AG10803 (cell line): ENCODE results near the gene NAT16.
A peak's percentile ranks its signal among the peaks of the same experiment; 100 is the strongest.
"Not testable (repeated sequence)": the region's sequence is repeated elsewhere in the genome, so short reads cannot be mapped to it uniquely, and the experiment has no call there.

ENCODE experiments used
- DNase-seq: peaks from one replicate; pipeline ENCODE4 v3.0.0; 2010; ENCODE audit warnings: low read depth
- H3K4me3 ChIP-seq: 2 replicates; pipeline ENCODE4 v1.5.1; 2011; ENCODE audit warnings: mild to moderate bottlenecking, low read length, control low read depth
- TF ChIP-seq, protein P1 (sequence below): conservative IDR thresholded peaks from 2 replicates; pipeline ENCODE4 v1.5.1; 2011; ENCODE audit warnings: mild to moderate bottlenecking, low read length, control low read depth, inconsistent platforms

NAT16 gene

DNA sequence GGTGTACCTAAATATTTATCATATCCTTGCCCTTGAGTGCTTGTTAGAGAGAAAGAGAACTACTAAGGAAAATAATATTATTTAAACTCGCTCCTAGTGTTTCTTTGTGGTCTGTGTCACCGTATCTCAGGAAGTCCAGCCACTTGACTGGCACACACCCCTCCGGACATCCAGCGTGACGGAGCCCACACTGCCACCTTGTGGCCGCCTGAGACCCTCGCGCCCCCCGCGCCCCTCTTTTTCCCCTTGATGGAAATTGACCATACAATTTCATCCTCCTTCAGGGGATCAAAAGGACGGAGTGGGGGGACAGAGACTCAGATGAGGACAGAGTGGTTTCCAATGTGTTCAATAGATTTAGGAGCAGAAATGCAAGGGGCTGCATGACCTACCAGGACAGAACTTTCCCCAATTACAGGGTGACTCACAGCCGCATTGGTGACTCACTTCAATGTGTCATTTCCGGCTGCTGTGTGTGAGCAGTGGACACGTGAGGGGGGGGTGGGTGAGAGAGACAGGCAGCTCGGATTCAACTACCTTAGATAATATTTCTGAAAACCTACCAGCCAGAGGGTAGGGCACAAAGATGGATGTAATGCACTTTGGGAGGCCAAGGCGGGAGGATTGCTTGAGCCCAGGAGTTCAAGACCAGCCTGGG is 41.8 kb downstream of the NAT16 start:
- no peak overlapping the region for H3K4me3 ChIP-seq
- DNase-seq = peak; percentile 96
- TF ChIP-seq, protein P1, sequence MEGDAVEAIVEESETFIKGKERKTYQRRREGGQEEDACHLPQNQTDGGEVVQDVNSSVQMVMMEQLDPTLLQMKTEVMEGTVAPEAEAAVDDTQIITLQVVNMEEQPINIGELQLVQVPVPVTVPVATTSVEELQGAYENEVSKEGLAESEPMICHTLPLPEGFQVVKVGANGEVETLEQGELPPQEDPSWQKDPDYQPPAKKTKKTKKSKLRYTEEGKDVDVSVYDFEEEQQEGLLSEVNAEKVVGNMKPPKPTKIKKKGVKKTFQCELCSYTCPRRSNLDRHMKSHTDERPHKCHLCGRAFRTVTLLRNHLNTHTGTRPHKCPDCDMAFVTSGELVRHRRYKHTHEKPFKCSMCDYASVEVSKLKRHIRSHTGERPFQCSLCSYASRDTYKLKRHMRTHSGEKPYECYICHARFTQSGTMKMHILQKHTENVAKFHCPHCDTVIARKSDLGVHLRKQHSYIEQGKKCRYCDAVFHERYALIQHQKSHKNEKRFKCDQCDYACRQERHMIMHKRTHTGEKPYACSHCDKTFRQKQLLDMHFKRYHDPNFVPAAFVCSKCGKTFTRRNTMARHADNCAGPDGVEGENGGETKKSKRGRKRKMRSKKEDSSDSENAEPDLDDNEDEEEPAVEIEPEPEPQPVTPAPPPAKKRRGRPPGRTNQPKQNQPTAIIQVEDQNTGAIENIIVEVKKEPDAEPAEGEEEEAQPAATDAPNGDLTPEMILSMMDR = peak; percentile 61

DNA sequence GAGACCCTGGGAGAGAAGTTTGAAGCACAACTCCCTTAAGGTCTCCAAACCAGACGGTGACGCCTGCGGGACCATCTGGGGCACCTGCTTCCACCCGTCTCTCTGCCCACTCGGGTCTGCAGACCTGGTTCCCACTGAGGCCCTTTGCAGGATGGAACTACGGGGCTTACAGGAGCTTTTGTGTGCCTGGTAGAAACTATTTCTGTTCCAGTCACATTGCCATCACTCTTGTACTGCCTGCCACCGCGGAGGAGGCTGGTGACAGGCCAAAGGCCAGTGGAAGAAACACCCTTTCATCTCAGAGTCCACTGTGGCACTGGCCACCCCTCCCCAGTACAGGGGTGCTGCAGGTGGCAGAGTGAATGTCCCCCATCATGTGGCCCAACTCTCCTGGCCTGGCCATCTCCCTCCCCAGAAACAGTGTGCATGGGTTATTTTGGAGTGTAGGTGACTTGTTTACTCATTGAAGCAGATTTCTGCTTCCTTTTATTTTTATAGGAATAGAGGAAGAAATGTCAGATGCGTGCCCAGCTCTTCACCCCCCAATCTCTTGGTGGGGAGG is 42.4 kb downstream of the NAT16 start:
- no peak for DNase-seq
- TF ChIP-seq, protein P1 = no peak
- no peak overlapping the region for H3K4me3 ChIP-seq

DNA sequence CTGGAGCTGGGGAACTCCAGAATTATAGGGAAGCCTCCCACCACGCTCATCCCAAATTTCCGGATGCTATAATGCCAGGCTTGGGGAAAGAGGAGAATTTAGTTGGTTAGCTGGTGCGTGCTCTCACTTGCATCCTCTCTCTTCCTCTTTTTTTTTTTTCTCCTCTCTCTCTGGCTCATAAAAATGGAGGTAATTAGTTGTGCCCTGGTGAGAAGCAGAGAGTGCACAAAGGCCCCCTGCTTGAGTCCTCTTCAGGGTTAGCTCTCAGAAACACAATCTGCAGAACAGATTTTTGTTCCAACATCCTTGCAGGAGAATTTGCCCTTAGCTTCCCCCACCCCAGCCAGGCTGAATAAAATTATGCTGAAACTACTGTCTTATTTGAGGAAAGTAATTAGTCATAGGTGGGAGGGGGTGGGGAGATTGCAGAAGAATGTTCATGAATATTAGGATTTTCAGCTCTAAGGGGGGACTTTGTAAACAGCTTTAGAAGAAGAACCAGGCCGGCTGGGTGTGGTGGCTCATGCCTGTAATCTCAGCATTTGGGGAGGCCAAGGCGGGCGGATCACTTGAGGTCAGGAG is 45.6 kb downstream of the NAT16 start:
- TF ChIP-seq, protein P1 = no peak
- DNase-seq = no peak
- no peak overlapping the region for H3K4me3 ChIP-seq

DNA sequence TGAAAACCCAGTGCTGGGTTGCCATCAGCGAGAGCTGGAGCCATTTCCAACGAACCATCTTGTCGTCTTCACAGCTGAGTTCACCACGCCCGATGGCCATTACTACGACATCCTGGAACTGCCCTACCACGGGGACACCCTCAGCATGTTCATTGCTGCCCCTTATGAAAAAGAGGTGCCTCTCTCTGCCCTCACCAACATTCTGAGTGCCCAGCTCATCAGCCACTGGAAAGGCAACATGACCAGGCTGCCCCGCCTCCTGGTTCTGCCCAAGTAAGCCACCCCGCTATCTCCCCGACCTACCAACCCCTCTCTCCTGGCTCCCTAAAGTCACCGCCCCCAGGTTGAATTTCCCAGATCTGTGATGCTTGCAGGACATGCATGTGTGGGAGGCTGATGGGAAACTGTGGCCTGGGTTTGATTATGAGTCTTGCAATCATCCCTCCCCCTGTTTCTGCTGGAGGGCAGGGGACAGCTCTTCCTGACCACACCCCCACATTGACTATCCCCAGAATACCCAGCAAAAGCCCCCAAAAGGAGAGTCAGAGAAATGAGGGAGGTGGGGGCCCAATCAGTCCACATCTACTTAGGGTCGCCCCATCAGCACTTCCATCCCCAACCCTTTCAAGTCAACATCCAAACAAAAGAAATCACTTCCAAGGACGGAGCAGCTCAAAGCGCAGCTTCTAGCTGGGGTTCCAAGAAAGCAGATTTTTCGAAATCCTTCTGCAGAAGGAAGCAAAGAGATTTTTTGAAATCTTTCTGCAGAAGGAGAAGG is 46.3 kb downstream of the NAT16 start:
- DNase-seq = no peak
- no peak overlapping the region; the same call in 1 of the 2 replicates for H3K4me3 ChIP-seq
- TF ChIP-seq, protein P1 = no peak

DNA sequence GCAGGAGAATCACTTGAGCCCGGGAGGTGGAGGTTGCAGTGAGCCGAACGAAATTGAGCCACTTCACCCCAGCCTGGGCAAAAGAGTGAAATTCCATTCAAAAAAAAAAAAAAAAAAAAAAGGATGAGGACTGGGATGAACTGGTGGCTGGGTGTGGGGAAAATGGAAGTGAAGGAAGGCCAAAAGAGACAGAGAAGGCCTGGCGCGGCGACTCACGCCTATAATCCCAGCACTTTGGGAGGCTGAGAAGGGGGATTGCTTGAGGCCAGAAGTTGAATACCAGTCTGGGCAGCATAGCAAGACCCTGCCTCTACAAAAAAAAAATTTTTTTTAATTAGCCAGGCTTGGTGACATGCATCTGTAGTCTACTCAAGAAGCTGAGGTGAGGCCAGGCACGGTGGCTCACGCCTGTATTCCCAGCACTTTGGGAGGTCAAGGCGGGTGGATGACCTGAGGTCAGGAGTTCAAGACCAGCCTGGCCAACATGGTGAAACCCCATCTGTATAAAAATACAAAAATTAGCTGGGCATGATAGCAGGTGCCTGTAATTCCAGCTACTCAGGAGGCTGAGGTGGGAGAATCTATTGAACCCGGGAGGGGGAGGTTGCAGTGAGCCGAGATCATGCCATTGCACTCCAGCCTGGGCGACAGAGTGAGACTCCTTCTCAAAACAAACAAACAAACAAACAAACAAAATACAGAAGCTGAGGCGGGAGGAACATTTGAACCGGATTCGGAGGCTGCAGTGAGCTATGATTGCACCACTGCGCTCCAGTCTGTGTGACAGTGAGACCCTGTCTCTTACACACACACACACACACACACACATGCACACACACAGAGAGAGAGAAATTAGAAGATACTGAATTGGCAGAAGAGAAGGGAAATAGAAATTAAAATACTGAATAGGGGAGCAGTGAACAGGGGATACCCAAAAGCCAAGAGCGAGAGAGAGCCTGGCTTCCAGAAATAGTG is 47.2 kb downstream of the NAT16 start:
- not testable (repeated sequence) for H3K4me3 ChIP-seq, DNase-seq

DNA sequence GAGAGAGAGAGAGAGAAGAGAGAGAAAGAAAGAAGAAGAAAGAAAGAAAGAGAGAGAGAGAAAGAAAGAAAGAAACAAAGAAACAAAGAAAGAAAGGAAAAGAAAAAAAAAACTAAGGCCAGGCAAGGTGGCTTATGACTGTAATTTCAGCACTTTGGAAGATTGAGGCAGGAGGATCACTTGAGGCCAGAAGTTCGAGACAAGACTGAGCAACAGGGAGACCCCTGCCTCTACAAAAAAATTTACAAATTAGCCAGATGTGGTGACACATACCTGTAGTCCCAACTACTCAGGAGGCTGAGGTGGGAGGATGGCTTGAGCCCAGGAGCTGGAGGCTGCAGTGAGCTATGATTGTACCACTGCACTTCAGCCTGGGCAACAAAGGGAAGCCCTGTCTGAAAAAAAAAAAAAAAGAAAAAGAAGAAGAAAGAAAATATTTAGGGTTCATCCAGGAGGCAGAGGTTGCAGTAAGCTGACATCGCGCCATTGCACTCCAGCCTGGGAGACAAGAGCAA is 50.4 kb downstream of the NAT16 start:
- DNase-seq = no peak
- TF ChIP-seq, protein P1 = no peak
- H3K4me3 ChIP-seq = peak overlapping the region; percentile 20
